GM23338 (cell line): ENCODE data around the gene ZNF208. TPM values are rescaled to one million over a fixed set of nuclear protein-coding genes. Genes with fewer than 3 reads are reported as not detected.
A peak's percentile ranks its signal among the peaks of the same experiment; 100 is the strongest.
"Not testable (repeated sequence)": the region's sequence is repeated elsewhere in the genome, so short reads cannot be mapped to it uniquely, and the experiment has no call there.

ENCODE experiments used
- ATAC-seq: fragments of 200-7000 bp; cut with Tn5 transposase; 3 replicates; pipeline ENCODE4 v1.9.1; 2020
- DNase-seq: peaks from one replicate; pipeline ENCODE4 v3.0.0-alpha.2; 2015; ENCODE audit warnings: low spot score
- H2AFZ ChIP-seq: fragments of 200-600 bp; sonication (generic); 2 replicates; pipeline ENCODE4 v1.8.0; 2016; ENCODE audit warnings: antibody characterized with exemption, mild to moderate bottlenecking, moderate library complexity
- H3F3A ChIP-seq: fragments of 200-600 bp; sonication (generic); replicated peaks from 2 replicates; pipeline ENCODE4 v1.8.0; 2017; ENCODE audit warnings: antibody characterized with exemption, mixed run types, low read depth
- H3K27ac ChIP-seq: fragments of 200-600 bp; sonication (generic); 2 replicates; pipeline ENCODE4 v1.6.1; 2016; ENCODE audit warnings: low read depth
- H3K27me3 ChIP-seq: fragments of 200-600 bp; sonication (generic); 2 replicates; pipeline ENCODE4 v1.8.0; 2016; ENCODE audit warnings: mild to moderate bottlenecking, mixed run types, moderate library complexity; ENCODE audit not compliant: insufficient read depth
- H3K36me3 ChIP-seq: fragments of 200-600 bp; sonication (generic); 2 replicates; pipeline ENCODE4 v1.8.0; 2016; ENCODE audit warnings: mild to moderate bottlenecking; ENCODE audit not compliant: insufficient read depth
- H3K4me1 ChIP-seq: fragments of 200-600 bp; sonication (generic); 2 replicates; pipeline ENCODE4 v1.8.0; 2016; ENCODE audit warnings: mild to moderate bottlenecking, moderate library complexity; ENCODE audit not compliant: insufficient read depth
- H3K4me2 ChIP-seq: fragments of 200-600 bp; sonication (generic); 2 replicates; pipeline ENCODE4 v1.7.1; 2017; ENCODE audit warnings: mixed run types
- H3K4me3 ChIP-seq: fragments of 200-600 bp; sonication (generic); 2 replicates; pipeline ENCODE4 v1.6.1; 2016; ENCODE audit warnings: mixed run types
- H3K79me2 ChIP-seq: fragments of 200-600 bp; sonication (generic); replicated peaks from 2 replicates; pipeline ENCODE4 v1.8.0; 2017; ENCODE audit warnings: mild to moderate bottlenecking; ENCODE audit not compliant: insufficient read depth
- H3K9me2 ChIP-seq: fragments of 200-600 bp; sonication (generic); 2 replicates; pipeline ENCODE4 v1.8.0; 2017; ENCODE audit not compliant: insufficient read depth
- H4K20me1 ChIP-seq: fragments of 200-600 bp; sonication (generic); replicated peaks from 2 replicates; pipeline ENCODE4 v1.8.0; 2017; ENCODE audit warnings: mild to moderate bottlenecking; ENCODE audit not compliant: insufficient read depth
- H3K27ac Mint-ChIP-seq: 2 replicates; pipeline ENCODE4 v1.8.0; 2020; ENCODE audit warnings: inconsistent platforms, mild to moderate bottlenecking, moderate library complexity, mixed read lengths
- H3K27me3 Mint-ChIP-seq: 3 replicates; pipeline ENCODE4 v1.8.0; 2022; ENCODE audit warnings: low read depth, mild to moderate bottlenecking, moderate library complexity, mixed read lengths, inconsistent platforms; ENCODE audit not compliant: insufficient read depth, poor library complexity
- H3K36me3 Mint-ChIP-seq: 3 replicates; pipeline ENCODE4 v1.8.0; 2021; ENCODE audit warnings: low read depth, mild to moderate bottlenecking, inconsistent platforms, moderate library complexity, mixed read lengths
- H3K4me1 Mint-ChIP-seq: 3 replicates; pipeline ENCODE4 v1.8.0; 2020; ENCODE audit warnings: mild to moderate bottlenecking, inconsistent platforms, mixed read lengths
- H3K4me3 Mint-ChIP-seq: 3 replicates; pipeline ENCODE4 v1.8.0; 2021; ENCODE audit warnings: moderate library complexity, mild to moderate bottlenecking, inconsistent platforms, mixed read lengths
- H3K9me3 Mint-ChIP-seq: 3 replicates; pipeline ENCODE4 v1.8.0; 2020; ENCODE audit warnings: moderate library complexity, mild to moderate bottlenecking, inconsistent platforms, mixed read lengths
- CREB1 ChIP-seq: fragments of 250-450 bp; sonication (Bioruptor Pico); IDR thresholded peaks from 2 replicates; pipeline ENCODE4 v1.5.0; 2020; ENCODE audit warnings: low read depth, mild to moderate bottlenecking, moderate library complexity
- CTCF ChIP-seq, 2 experiments: fragments of 200-600 bp in 1 of 2; sonication (generic) in 1 of 2; conservative IDR thresholded peaks; 2 replicates each; pipeline versions ENCODE4 v1.5.1 to v1.6.1; 2016 to 2017; ENCODE audit warnings: antibody characterized with exemption in 2 of 2, low read depth in 2 of 2, mild to moderate bottlenecking in 2 of 2, moderate library complexity in 1 of 2
- EZH2 ChIP-seq: fragments of 200-600 bp; sonication (generic); IDR thresholded peaks from one replicate; pipeline ENCODE4 v1.8.0; 2017; ENCODE audit warnings: antibody characterized with exemption, mild to moderate bottlenecking, low read depth; ENCODE audit not compliant: unreplicated experiment
- EZH2phosphoT487 ChIP-seq: fragments of 200-600 bp; sonication (generic); IDR thresholded peaks from one replicate; pipeline ENCODE4 v1.8.1; 2018; ENCODE audit warnings: antibody characterized with exemption; ENCODE audit not compliant: unreplicated experiment
- JUNB ChIP-seq: IDR thresholded peaks from one replicate; pipeline ENCODE4 v1.6.1; 2016; ENCODE audit warnings: antibody characterized with exemption; ENCODE audit not compliant: unreplicated experiment
- NANOG ChIP-seq: IDR thresholded peaks from 2 replicates; pipeline ENCODE4 v1.6.1; 2016; ENCODE audit warnings: antibody characterized with exemption, borderline replicate concordance
- POLR2AphosphoS5 ChIP-seq: IDR thresholded peaks from 2 replicates; pipeline ENCODE4 v1.6.1; 2016; ENCODE audit warnings: antibody characterized with exemption, low read depth
- REST ChIP-seq: IDR thresholded peaks from one replicate; pipeline ENCODE4 v1.6.1; 2018; ENCODE audit warnings: antibody characterized with exemption; ENCODE audit not compliant: unreplicated experiment
- STAT1 ChIP-seq: IDR thresholded peaks from one replicate; pipeline ENCODE4 v1.6.1; 2016; ENCODE audit warnings: antibody characterized with exemption; ENCODE audit not compliant: unreplicated experiment
- ZNF114 ChIP-seq: fragments of 250-450 bp; sonication (Bioruptor Pico); IDR thresholded peaks from 2 replicates; pipeline ENCODE4 v1.5.0; 2020; ENCODE audit warnings: mild to moderate bottlenecking, moderate library complexity
- ZNF331 ChIP-seq: fragments of 250-450 bp; sonication (Bioruptor Pico); IDR thresholded peaks from 2 replicates; pipeline ENCODE4 v1.5.0; 2020; ENCODE audit warnings: low read depth, mild to moderate bottlenecking, moderate library complexity
- long read RNA-seq: library from polyadenylated mRNA; unstranded; transcript quantifications from one replicate; pipeline ENCODE4 v2.0.0, GENCODE V29; 2020; ENCODE audit not compliant: unreplicated experiment
- polyA plus RNA-seq: library from polyadenylated mRNA; unstranded; fragments of >200 nt; fragmentation: Nextera tagmentation; extraction: Ambion mirVana; gene quantifications from 2 replicates; pipeline ENCODE4 v1.2.1, GENCODE V29; 2016
- total RNA-seq: library from RNA; depleted of rRNA; stranded (reverse); fragments of >200 nt; shearing (Covaris generic); gene quantifications from 2 replicates; pipeline ENCODE4 v1.2.3, GENCODE V29; 2014; rRNA removed
- TF ChIP-seq, protein P1 (sequence below): IDR thresholded peaks from 2 replicates; pipeline ENCODE4 v1.6.1; 2016; ENCODE audit warnings: antibody characterized with exemption

ZNF208 gene
- total RNA-seq, result 1.1 TPM in 1 of 2 replicates, not detected in the other
- not detected in 2 replicates for polyA plus RNA-seq
- long read RNA-seq, result 0 reads

DNA sequence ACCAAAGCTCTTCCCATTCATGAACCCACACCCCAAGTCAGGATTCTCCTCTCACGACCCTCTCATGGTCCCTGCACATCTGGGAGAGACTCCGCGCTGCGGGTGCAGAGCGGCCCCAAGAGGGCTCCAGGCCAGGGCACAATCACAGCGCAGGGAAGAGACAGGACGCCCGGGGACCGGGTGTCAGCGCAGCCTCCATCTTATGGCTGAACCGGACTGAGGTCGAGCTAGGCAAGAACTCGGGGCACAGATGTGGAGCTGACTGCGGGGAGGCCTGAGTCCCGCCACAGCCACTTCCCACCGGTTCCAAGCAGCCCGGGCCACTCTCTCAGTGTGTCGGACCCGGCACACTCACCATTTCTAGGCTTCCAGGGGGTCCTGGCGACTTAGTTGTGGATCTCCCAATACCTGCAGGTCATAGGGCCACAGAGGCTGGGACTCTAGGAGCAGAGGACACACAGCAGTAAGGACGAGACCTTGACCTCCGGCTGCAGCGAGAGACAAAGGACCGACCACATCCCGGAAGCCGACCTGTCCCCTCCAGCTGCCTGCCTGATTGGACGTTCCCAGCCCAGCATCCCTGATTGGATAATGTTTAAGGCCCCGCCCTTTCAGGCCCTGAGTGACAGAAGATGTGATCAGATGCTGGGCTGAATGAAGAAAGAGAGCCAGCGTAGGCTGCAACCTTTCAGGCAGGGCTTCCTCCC, at the start of gene ZNF208:
ZNF208 (minus strand) TSS at position 507 of the 707 bp plus-strand sequence; CDS start at position 358, 149 bp downstream.
- H3K9me2 ChIP-seq, H3K36me3 ChIP-seq, H3K27me3 ChIP-seq, H4K20me1 ChIP-seq, H3K79me2 ChIP-seq, H3K27ac ChIP-seq, H3K4me1 Mint-ChIP-seq, DNase-seq, H2AFZ ChIP-seq, H3F3A ChIP-seq, H3K27me3 Mint-ChIP-seq, H3K4me2 ChIP-seq, H3K4me3 ChIP-seq, H3K27ac Mint-ChIP-seq, H3K4me1 ChIP-seq: not testable (repeated sequence)
- peak; percentile 94 for ATAC-seq
- H3K9me3 Mint-ChIP-seq, result peaks cover 95% of the 10 kb centered on the region
- H3K36me3 Mint-ChIP-seq, result peaks cover 58% of the 10 kb centered on the region
- peak within 1 kb of the TSS; percentile 79; the same call in 2 of the 3 replicates for H3K4me3 Mint-ChIP-seq

GRCh38 chr19:22052644-22053013, 41.9 kb upstream of the ZNF208 start:
- peak overlapping the region; percentile 77; the same call in 2 of the 3 replicates for H3K4me3 Mint-ChIP-seq
- ATAC-seq (peak; percentile 52), DNase-seq (no peak)
- no peaks in the 10 kb centered on the region for H3K4me1 ChIP-seq
- H3K27me3 ChIP-seq, result no peaks in the 10 kb centered on the region
- H3K36me3 Mint-ChIP-seq, result peaks cover 17% of the 10 kb centered on the region
- no peak overlapping the region for H3K27ac ChIP-seq
- H3K79me2 ChIP-seq, result no peaks in the 10 kb centered on the region
- H2AFZ ChIP-seq, result no peak overlapping the region
- H3K4me3 ChIP-seq, result no peak overlapping the region
- H3K36me3 ChIP-seq, result peaks cover 4% of the 10 kb centered on the region; the same call in 1 of the 2 replicates
- H3K9me2 ChIP-seq, result no peaks in the 10 kb centered on the region
- peaks cover 92% of the 10 kb centered on the region for H3K9me3 Mint-ChIP-seq
- H3K4me1 Mint-ChIP-seq, result no peaks in the 10 kb centered on the region
- H4K20me1 ChIP-seq, result no peaks in the 10 kb centered on the region
- no peaks in the 10 kb centered on the region for H3F3A ChIP-seq
- no peak overlapping the region for H3K4me2 ChIP-seq
- H3K27me3 Mint-ChIP-seq, result peaks cover 2% of the 10 kb centered on the region
- no peak overlapping the region for H3K27ac Mint-ChIP-seq
- TF ChIP-seq CREB1, result no peak
- no peak for TF ChIP-seq ZNF114 (CRISPR knock-in tag)
- no peak for TF ChIP-seq ZNF331 (CRISPR knock-in tag)
- no peak for TF ChIP-seq EZH2phosphoT487
- TF ChIP-seq JUNB, result no peak
- no peak for TF ChIP-seq NANOG
- TF ChIP-seq STAT1, result no peak
- TF ChIP-seq POLR2AphosphoS5, result no peak
- TF ChIP-seq, protein P1, sequence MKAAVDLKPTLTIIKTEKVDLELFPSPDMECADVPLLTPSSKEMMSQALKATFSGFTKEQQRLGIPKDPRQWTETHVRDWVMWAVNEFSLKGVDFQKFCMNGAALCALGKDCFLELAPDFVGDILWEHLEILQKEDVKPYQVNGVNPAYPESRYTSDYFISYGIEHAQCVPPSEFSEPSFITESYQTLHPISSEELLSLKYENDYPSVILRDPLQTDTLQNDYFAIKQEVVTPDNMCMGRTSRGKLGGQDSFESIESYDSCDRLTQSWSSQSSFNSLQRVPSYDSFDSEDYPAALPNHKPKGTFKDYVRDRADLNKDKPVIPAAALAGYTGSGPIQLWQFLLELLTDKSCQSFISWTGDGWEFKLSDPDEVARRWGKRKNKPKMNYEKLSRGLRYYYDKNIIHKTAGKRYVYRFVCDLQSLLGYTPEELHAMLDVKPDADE, result no peak
- TF ChIP-seq EZH2, result no peak
- TF ChIP-seq CTCF (conservative IDR thresholded peaks at IDR 0.05; ENCODE audit: low read depth in 2 of 2), result no peak
- no peak for TF ChIP-seq REST
